ENCODE measurements around the gene MPRIP. TPM values are rescaled to one million over a fixed set of nuclear protein-coding genes. Genes with fewer than 3 reads are reported as not detected.
A peak's percentile ranks its signal among the peaks of the same experiment; 100 is the strongest.

Gene MPRIP
- total and polyA plus RNA-seq, 12 donors, result 88.5 to 234 (median 175) TPM

DNA sequence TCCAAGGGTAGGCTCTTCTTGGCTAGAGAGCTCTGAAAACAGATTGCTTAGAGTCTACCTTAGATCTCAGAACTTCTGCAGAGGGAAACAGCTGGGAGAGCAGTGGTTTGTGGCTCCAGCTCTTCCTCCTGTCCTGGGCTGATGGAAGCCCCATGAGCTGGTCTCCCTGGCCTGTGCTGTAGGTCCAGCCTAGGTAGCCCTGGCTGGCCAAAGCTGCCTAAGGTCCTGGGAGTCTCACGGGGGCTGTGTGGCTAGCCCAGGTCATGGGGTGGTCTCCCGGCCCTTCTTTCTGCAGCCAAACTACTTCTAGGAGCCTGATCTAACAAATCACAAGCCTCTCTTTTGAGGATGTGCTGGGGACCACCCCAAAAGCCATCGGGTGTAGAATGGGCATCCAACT is 75.7 kb downstream of the MPRIP start:
- peak overlapping the region in 2 of 5 donors; percentile 70 to 80 for H3K27ac ChIP-seq
- no peaks in the 10 kb centered on the region for H3K27me3 ChIP-seq
- peaks cover 14 to 43% of the 10 kb centered on the region in 2 donors for H3K4me1 ChIP-seq (replicated peaks in 1 of 2)
- intact Hi-C loops (cut with DNase I), result no loop called here
- no peaks in the 10 kb centered on the region for H3K9me3 ChIP-seq (replicated peaks in 1 of 3)
- DNase-seq, result no peak
- WGBS, 4 donors, result 83 to 96% (median 96%) methylated on average over 2 to 3 of the region's 3 CpGs; no CpG with 5 or more reads in 1 of the 4 donors
- H3K36me3 ChIP-seq (replicated peaks in 1 of 2), result no peaks in the 10 kb centered on the region
- no peak overlapping the region for H3K4me3 ChIP-seq
- no peak for TF ChIP-seq POLR2A (IDR thresholded peaks at IDR 0.05)
- TF ChIP-seq, protein P1, sequence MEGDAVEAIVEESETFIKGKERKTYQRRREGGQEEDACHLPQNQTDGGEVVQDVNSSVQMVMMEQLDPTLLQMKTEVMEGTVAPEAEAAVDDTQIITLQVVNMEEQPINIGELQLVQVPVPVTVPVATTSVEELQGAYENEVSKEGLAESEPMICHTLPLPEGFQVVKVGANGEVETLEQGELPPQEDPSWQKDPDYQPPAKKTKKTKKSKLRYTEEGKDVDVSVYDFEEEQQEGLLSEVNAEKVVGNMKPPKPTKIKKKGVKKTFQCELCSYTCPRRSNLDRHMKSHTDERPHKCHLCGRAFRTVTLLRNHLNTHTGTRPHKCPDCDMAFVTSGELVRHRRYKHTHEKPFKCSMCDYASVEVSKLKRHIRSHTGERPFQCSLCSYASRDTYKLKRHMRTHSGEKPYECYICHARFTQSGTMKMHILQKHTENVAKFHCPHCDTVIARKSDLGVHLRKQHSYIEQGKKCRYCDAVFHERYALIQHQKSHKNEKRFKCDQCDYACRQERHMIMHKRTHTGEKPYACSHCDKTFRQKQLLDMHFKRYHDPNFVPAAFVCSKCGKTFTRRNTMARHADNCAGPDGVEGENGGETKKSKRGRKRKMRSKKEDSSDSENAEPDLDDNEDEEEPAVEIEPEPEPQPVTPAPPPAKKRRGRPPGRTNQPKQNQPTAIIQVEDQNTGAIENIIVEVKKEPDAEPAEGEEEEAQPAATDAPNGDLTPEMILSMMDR (IDR thresholded peaks at IDR 0.05), result no peak

DNA sequence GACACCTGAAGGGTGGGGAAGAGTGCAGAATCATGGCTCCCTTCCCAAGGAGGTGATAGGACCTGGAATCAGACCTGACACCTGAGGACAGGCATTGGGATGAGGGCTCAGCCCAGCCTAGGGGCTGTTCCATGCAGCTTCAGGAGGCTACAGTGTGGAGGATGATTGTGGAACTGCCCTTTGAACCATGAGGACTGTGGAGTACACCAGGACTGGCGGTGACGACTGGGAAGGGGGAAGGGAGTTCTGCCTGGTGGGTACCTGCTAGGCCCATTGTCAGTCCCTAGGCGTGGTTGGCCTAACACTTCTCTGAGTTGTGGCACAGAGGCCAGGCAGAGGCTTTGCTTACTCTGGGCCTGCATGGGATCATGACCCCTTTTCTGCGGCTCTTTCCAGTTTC is 76.1 kb downstream of the MPRIP start:
- peak overlapping the region in 2 of 5 donors; percentile 70 to 80 for H3K27ac ChIP-seq
- H3K36me3 ChIP-seq (replicated peaks in 1 of 2), result no peaks in the 10 kb centered on the region
- no peak overlapping the region for H3K4me3 ChIP-seq
- TF ChIP-seq, protein P1 (IDR thresholded peaks at IDR 0.05), result no peak
- no peaks in the 10 kb centered on the region for H3K9me3 ChIP-seq (replicated peaks in 1 of 3)
- intact Hi-C loops (cut with DNase I), result no loop called here
- WGBS, 4 donors, result 66 to 87% (median 82%) methylated on average over 2 to 4 of the region's 4 CpGs
- no peak for DNase-seq
- H3K27me3 ChIP-seq, result no peaks in the 10 kb centered on the region
- peaks cover 14 to 43% of the 10 kb centered on the region in 2 donors for H3K4me1 ChIP-seq (replicated peaks in 1 of 2)

DNA sequence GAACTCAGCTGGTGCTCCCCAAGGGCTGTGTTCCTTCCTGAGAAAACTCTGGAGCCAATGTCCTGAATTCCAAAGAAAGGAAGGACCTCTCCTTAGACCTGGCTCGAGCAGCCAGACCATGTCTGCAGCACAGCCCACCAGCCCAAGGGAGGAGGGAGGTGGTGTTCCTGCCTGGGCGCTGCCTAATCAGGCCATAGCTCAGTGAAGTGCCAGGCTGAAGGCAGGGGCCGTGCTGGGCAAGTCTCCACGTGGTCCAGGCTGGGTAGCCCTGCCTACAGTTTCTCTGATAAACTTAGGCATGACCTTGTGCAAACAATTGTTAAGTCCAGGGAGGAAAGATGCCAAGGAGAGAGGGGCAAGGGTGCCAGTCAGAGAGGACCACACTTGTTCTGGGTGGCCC is 76.8 kb downstream of the MPRIP start:
- Histone ChIP-seq H3K27me3 (no peaks in the 10 kb centered on the region), H3K36me3 (replicated peaks in 1 of 2) (no peaks in the 10 kb centered on the region), H3K4me1 (replicated peaks in 1 of 2) (peaks cover 14 to 43% of the 10 kb centered on the region in 2 donors), H3K9me3 (replicated peaks in 1 of 3) (no peaks in the 10 kb centered on the region), H3K4me3 (no peak overlapping the region), H3K27ac (peak overlapping the region in 4 of 5 donors; percentile 28 to 80 (median 67))
- intact Hi-C loops (cut with DNase I), result no loop called here
- peak in 5 of 7 donors; percentile 50 to 69 (median 57) for DNase-seq
- WGBS, 4 donors, result 19 to 31% (median 22%) methylated on average over 4 of the region's 4 CpGs
- TF ChIP-seq, protein P1 (IDR thresholded peaks at IDR 0.05), result no peak
- TF ChIP-seq POLR2A (IDR thresholded peaks at IDR 0.05), result no peak

DNA sequence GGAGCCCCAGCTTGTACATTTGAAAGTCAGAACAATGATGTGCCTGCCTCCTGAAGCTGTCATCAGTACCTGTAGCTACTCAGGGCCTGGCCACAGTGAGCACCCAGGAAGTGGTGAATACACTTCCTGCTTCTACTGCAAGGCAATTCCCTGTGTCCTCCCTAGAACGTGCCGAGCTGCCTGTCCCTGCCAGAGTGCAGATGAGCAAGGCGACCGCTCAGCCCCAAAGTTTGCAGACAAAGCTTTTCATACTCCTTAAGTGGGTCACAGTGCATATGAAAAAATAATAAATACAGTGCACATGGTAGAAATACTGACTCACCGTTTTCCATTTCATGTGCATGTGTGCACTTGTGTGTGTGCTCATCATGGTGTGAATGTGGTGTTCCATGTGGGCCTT is 77.3 kb downstream of the MPRIP start:
- WGBS, 4 donors, result 24 to 43% (median 39%) methylated on average over 5 of the region's 5 CpGs
- Histone ChIP-seq H3K36me3 (replicated peaks in 1 of 2) (no peaks in the 10 kb centered on the region), H3K4me1 (replicated peaks in 1 of 2) (peaks cover 14 to 43% of the 10 kb centered on the region in 2 donors), H3K9me3 (replicated peaks in 1 of 3) (no peaks in the 10 kb centered on the region), H3K27ac (peak overlapping the region in 4 of 5 donors; percentile 28 to 80 (median 67)), H3K4me3 (no peak overlapping the region), H3K27me3 (no peaks in the 10 kb centered on the region)
- intact Hi-C loops (cut with DNase I), result no loop called here
- TF ChIP-seq POLR2A (IDR thresholded peaks at IDR 0.05), result no peak
- TF ChIP-seq, protein P1 (IDR thresholded peaks at IDR 0.05), result no peak
- DNase-seq, result peak in 5 of 7 donors; percentile 40 to 59 (median 54)
